SH-SY5Y (cell line): ENCODE data around the gene NEU2.

ENCODE experiments used
- GATA2 ChIP-seq: IDR thresholded peaks from 2 replicates; pipeline ENCODE4 v1.6.1; 2011; ENCODE audit warnings: mild to moderate bottlenecking, low read depth, low read length
- GATA3 ChIP-seq: IDR thresholded peaks from 2 replicates; pipeline ENCODE4 v1.6.1; 2011; ENCODE audit warnings: low read depth, mild to moderate bottlenecking, low read length, moderate library complexity

- TF ChIP-seq GATA2, result no peak
- TF ChIP-seq GATA3, result no peak
Observed at GRCh38 chr2:233035426-233036161, 3.1 kb downstream of the NEU2 start.
